ENCODE results near the gene WDR1.
A peak's percentile ranks its signal among the peaks of the same experiment; 100 is the strongest.
"Not testable (repeated sequence)": the region's sequence is repeated elsewhere in the genome, so short reads cannot be mapped to it uniquely, and the experiment has no call there.

Gene WDR1

DNA sequence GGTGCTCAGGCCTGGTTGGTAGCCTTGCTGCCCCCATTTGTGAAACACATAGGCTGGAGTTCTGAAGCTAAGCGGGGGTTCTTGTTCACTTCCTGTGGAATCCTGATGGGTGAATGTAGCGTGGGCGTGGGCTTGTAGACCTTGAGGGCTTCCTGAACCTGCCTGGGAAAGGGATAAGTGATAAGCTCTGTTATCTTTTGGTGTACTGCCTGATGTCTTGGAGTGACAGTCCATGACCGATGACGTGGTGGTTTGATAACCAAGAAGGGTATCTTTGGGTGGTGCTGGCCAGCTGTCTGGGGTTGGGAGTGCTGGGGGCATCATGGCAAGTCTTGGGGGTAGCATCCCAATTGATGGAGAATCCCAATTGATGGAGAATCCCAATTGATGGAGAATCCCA is 17.5 kb upstream of the WDR1 start:
- no peak for DNase-seq (ENCODE audit: low read depth, low spot score)

DNA sequence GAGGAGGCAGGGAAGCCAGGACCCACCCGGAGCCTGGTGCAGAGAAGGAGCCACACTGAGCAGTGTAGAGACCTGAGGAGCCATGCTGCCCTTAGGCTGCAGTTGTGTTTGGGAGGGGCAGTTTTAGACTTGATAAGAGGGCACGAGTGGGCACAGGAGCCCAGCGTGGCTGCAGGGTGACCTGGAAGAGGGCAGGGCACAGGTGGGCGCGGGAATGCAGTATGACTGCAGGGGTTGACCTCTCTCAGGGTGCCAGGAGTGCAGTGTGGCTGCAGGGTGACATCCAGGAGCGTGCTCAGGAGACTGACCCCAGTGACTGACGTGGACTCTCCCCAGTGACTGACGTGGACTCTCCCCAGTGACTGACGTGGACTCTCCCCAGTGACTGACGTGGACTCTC is 14.6 kb upstream of the WDR1 start:
- no peak for DNase-seq (ENCODE audit: low read depth, low spot score)

DNA sequence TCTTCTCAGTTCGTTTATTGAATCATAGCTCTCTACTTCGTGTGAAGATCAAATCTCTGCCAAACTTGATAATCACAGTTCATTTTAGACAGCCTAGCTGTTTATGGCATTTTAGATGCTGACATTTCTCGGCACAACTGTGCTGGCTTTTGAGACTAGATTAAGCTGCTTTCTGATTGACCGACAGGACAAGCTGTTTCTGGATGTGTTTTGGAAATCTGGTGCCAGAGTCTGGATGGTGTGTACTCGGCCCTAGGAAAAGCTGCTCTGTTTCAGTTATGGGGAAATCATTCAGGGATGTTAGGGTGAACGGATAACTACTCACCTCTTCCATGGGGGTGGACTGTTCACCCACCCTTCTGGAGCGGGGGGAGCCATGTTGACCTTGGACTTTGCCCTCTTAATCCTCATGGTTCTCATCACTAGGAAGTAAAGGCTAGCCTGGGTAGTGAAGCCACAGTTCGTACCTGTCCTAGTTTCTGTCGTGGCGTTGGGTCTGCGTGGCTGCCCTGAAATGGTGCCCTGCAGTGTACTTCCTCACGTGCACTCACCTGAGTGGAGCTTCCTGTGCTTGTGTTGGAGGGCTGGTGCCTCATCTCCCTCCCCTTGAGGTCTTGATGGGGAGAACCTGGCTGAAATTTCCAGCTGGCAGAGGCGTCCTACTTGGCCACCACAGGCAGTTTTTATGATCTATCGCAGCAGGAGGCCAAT is 13.7 kb upstream of the WDR1 start:
- no peak for DNase-seq (ENCODE audit: low read depth, low spot score)

DNA sequence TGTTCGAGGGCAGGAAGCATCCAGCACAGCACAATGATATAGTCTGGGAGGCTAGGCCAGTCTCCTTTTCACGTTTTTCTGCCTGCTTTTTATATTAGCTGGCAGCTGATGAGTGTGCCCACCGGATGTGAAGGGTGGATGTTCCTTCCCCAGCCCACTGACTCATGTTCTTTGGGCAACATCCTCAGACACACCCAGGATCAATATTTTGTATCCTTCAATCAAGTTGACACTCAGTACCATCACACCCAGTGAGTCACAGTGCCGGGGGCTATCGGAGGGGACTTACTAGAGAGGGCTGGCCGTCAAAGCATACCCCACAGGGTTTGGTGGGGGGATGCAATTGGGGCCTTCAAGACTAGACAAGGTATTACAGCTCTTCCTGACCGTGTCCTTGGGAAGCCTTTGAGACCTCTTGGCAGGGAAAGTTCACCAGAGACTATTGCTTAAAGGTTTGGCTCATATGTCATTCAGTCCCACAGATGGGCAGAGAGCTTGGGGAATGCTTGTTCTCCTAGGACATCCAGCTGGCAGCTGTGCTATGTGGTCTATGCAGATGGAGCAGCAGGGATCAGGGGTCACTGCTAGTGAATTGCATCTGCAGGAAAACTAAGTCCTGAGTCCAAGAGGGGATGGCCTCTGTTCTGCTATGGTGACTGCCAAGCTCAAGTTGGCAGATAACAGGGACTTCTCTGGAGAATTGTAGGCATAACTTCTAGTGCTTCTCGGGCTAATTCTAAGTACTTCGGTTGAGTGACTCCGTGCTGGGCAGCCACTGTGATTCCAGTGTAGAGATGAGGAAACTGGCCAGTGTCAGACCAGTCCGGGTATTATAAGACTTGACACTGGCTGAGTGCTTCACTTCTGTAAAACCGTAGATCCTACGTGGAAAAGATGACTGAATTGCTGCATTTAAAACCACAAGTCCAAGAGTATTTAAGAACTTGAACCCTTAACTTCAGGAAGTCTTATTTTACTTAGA is 12.9 kb upstream of the WDR1 start:
- no peak for DNase-seq (ENCODE audit: low read depth, low spot score)

DNA sequence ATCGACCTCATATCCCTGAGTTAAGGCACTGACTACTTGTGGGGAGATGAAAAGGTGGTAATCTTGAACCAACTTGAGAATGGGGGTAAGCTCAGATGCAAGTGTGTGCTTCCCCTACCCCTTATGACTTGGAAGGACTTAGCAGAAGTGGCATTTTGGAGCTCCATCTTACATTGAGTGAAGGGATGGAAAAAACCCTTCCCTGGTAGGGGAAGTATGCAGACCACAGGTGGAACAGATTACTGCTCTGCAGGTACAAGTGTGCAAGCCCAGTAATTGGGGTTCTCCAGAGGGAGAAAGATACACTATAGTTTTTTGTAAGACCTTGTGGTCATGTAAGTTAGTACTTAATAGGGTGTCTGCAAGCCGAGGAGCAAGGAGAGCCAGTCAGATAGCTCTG is 12.2 kb upstream of the WDR1 start:
- DNase-seq (ENCODE audit: low read depth, low spot score), result no peak

DNA sequence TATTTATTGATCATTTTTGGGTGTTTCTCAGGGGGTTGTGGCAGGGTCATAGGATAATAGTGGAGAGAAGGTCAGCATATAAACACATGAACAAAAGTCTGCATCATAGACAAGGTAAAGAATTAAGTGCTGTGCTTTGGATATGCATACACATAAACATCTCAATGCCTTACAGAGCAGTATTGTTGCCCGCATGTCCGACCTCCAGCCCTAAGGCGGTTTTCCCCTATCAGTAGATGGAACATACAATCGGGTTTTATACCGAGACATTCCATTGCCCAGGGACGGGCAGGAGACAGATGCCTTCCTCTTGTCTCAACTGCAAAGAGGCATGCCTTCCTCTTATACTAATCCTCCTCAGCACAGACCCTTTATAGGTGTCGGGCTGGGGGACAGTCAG is 10.9 kb upstream of the WDR1 start:
- DNase-seq (ENCODE audit: low read depth, low spot score), result not testable (repeated sequence)

DNA sequence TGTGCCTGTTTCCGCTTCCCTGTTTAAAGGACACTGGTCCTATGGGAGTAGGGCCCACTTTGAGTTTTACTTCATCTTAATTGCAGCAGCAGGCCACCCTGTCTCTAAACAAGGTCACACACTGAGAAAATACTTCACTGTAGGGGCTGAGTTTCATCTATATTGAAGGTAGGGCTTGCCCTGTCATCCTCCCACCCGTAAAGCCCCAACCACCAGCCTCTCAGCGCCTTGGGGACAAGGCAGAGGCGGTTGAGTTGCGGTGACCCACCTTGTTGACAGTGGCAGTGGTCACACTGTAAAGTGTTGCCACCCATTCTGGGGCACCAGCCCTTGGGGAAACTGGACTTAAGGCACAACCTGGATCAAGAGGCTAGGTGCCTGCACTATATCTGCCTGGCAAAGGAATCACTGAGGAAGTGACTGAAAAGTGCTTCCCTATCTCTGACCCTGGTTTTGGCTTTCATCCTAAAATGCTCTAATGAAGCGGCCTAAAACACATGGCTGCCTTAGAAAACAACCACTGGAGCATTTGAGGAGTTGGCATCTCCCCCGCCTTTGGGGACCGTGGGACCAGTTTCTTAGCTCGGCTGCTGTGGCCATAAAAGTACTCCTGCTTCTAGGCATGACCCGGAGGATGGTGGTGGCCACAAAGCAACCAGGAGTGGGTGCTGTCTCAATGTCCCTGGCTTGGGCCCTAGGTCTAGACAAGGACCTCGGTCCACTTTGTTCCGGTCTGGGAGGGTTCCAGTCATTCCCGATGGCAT is 7.8 kb upstream of the WDR1 start:
- no peak for DNase-seq (ENCODE audit: low read depth, low spot score)

DNA sequence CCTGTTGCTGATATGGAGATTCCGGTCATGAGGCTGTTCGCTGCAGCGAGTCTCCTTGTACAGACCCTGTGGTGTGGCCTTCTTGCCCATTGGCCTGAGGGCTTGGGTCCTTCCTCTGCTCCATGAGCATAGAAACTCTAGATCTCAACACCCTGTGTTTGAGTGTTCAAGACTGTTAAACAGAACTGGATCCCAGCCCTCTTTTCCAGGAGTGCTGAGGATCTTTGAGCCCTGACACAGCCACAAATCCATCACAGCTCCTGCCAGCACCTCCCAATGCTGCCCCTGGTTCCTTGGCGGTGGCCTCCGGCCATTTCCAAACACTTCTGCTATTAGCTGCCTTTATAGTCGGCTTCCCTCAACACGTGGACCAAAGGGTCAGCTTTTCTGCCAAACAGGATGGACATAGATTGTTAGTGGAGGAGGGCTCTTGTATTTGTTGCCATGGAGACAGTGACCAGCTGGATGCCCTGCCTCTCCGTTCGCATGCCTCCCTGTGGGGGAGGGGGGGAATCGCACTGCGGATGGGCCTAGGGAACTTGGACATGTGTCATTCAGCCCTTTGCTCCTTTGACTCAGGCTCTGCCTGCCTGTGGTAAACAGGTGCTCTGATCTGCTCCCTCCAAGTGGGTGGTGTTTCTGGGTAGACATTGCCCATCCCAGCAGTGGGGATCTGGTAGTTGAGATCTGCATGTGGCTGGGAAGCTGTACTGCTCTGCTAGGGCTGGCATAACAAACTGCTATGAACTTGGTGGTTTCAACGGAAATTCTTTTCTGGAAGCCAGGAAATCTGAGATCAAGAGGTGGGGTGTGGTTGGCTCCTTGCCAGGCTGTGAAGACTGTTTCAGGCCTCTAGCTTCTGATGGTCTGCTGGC is 6.9 kb upstream of the WDR1 start:
- no peak for DNase-seq (ENCODE audit: low read depth, low spot score)

DNA sequence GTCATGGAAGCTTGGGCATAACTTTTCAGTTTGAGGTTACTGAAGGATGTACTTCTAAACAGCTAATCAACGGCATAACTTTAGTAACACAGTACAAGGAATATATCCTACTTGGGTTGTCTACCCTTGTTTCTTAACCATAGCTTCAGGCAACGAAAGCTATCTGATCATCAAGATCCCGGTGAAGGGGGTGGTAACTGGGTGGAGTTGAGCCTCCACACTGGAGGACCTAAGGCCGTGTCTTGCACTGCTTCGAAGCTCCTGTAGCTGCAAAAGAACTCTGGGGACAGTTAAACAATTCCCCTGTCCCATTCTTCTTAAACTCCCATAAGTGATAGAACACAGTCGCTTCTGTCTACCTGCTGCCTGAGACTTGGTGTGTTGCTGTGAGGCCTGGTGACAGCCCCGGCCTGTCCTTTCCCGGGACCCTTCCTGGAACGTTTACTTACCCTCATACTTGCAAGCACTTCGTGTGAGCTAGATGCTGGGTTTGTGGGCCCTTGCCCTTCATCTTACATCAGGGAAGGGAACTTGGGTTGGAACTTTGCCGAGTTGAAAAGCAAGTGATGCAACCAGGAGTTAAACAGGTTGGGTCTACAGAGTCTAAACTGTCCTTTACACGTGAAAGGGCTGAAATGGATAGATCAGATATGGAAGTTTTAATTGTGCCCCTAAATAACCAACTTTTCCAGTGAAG is 5.8 kb upstream of the WDR1 start:
- DNase-seq (ENCODE audit: low read depth, low spot score), result no peak

DNA sequence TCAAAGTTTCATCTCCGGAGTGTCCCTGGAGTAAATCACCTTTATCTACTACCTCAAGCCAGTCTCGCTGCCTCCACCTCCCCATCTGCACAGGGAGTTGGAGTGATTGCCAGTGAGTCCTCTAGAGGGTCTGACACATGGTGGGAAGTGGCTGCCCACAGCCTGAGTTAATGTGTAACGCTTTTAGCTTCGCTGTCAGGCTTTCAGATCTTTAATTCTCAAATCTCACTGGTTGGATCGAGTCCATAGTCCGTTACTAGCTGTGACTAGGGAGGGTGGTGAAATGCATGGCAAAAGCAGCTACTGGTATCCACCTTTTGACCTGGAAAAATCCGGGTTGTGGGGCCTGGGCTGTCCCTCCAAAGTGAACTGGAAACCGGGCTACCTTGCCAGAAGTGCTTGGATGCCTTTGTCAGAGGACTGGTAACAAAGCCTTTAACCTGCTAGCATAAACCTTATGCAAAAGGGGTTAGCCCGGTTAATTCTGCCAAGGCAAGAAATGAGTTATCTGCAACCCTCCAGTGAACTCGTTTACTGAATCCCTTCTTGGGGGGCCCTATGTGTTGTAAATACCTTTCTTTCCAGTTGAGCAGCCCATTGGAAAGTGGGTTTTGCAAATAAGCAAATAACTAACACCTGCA is 5.1 kb upstream of the WDR1 start:
- no peak for DNase-seq (ENCODE audit: low read depth, low spot score)

DNA sequence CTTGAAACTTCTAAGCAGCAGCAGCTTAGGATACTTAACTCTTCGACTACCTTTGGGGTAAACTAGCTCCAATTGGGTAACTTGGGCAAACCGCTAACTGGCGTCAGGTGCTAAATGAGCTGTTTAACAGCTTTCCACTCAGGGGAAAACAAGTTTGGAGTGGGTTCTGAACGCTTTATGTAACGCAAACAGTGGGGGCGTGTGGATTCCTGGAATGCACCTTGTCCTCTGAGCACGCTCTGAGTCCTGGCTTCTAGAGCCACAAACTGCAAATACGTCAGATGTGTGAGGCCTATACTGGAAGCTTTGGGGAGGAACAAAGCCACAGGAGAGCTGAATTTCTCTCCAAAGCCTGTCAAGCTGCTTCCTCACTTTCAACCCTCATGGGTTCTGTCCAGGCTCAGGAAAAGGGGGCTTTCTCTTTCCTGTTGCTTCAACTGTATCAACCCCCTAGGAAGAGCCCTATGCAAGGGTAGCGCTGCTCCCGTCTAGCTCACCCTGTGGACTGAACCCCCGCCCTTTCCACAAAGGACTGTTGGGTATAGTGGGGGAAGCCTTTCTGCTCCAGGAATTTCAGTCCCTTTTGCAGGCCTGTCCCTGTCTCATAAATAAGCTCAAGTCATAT is 4.5 kb upstream of the WDR1 start:
- no peak for DNase-seq (ENCODE audit: low read depth, low spot score)

DNA sequence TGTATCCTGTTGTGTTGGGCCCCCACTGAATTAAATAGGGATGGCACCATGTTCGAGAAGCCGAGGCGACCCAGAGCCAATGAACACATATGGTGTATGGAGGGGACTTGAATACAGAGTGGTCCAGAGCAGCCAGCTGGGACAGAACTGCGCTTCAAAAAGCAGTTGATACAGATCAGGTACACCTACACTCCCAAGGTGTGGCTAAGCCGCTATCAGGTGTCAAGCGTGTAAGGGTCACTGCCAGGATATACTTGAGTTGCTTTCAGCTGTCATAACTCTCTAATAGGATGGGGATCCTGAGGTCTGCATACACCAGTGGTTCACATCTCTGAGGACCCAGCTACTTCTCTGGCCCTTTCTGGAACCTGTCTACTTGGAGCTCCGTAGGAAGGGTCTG is 3.2 kb upstream of the WDR1 start:
- no peak for DNase-seq (ENCODE audit: low read depth, low spot score)

DNA sequence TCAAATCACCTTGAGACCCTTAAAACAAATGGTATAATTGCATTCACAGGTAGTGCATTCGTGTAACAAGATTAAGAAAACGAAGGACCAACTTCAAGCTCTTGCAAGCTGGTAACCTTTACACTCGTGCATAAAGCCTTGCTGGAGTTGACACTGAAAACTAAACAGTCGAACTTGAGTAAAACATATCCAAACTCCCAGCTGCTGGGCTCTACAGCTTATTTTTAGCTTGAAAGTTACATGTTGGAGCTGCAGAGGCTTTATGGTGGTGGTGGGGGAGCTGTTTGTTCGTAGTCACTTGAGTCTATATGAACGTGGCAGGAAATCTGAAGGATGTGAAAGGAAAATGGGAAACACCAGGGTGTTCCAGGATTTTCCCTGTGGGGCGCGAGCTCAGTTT is 2.7 kb upstream of the WDR1 start:
- no peak for DNase-seq (ENCODE audit: low read depth, low spot score)

DNA sequence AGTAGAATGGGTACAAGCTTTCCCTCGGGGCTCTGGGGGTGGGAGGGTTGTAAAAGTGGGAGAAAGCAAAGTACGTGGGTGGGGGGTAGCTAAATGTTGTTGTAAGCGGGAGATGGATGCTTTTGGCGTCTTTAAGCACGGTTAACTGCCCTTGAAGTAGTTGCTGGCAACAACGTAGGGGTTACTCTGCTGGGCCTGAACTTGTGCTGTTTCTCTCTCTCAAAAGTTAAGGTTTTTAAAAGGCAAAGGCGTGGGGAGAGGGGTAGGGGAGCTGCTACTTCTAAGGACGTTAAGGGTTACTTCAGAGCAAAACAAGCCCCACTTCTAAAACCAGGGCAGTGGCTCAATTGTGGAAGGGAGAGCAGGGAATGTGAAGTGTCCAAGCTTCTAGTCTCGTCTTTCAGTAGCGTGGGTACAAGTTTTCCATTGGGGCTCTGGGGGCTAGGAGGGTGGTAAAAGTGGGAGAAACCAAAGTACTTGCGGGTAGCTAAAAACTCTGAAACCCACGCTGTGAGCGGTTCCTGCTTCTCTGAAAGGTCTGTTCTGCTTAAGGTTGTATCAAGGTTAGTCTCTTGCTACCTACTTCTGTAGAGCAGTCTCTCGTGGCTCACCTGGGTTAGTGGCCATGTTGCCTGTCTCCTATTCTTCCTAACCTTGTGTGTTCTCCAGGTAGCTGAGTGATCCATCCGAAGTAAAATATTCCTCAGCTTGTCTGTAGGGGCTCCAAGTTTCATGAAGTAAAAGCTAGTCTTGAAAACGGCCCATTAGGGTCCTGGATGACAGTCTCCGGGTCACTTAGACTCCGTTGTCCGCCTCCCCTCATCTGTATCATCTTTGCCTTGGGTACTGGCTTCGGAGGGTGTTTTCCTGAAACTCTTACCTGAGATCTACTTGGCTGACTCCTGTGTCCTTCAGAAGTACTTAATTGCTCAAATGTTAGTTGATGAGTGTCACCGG is 1.7 kb upstream of the WDR1 start:
- no peak for DNase-seq (ENCODE audit: low read depth, low spot score)

DNA sequence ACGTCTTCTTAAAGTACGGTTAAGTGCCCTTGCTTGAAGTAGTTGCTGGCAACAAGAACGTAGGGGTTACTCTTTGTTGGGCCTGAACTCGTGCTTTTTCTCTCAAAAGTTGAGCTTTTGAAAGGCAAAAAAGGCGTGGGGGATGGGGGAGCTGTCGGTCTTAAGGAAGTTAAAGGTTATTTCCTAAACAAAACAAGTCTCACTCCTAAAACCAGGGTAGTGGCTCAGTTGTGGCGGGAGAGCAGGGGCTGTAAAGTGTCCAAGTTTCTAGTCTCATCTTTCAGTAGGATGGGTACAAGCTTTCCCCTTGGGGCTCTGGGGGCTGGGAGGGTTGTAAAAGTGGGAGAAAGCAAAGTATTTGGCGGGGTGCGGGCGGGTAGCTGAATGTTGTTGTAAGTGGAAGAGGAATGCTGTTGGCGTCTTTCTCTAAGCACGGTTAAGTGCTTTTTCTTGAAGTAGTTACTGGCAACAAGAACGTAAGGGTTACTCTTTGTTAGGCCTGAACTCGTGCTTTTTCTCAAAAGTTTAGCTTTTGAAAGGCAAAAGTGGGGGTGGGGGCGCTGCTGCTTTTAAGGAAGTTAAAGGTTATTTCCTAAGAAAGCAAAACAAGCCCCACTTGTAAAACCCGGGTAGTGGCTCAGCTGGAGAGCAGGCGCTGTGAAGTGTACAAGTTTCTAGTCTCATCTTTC is 904 bp upstream of the WDR1 start:
- no peak for DNase-seq (ENCODE audit: low read depth, low spot score)

DNA sequence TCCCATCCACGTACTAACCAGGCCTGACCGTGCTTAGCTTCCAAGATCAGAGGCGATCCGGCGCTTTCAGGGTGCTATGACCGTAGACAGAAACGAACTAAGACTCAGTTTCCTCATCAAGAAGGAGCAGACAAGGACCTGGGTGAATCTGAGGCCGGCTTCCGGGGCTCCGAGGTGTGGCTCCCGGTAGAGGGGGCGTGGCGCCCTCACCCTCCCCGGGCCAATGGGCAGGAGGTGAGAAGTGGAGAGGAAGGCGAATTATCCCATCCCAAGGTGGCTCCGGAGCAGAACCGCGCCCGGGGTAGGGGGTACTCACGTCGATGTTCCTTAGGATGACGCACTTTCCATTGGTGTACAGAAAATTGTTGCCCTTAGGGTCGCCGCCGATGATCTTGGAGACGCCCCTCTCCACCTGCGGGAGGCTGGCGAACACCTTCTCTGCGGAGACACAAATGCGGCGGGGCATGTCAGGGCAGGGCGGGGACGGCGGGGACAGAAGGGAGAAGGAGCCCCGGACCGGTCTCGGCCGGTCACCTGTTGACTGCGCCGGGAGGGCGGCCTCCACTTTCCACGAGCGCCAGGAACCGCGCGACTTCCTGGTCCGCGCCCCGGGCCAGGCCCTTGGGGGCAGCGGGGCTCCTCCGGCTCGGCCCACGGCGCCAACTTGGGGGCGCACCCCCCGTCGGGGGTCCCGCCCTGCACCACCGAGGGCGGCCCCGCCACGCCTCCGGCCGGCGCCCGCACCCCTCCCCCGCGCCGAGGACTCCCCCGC is 616 bp downstream of the WDR1 start:
- peak; percentile 26 for DNase-seq (ENCODE audit: low read depth, low spot score)

DNA sequence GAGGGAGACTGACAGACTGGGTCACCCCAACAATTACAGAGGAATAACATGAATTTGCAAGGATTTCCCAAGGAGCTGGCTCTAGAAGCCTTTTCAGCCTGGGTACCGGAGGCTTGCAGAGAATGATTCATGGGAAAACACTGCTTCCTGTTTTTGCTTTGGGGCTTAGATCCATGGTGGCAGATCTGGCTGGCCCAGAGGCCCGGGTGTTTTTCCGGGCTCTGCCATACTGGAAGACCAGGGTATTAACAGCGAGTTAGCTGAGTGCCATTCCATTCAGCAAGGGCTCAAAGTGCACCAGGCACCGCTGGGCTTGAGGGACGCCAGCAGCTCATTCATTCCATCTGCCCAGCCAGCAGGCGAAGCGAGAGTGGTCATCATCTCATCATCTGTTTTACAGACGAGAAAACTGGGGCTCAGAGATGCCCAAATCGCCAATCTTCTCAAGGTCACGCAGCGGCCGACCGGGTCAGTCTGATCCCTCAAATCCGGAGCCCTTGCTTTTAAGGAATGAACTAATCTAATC is 1.3 kb downstream of the WDR1 start:
- DNase-seq (ENCODE audit: low read depth, low spot score), result no peak

All from activated naive CD8-positive, alpha-beta T cell treated with anti-CD3 and anti-CD28 coated beads, Interleukin-2, amount 50 U/mL, for 16 hours (primary cell).